GM21360 (cell line): ENCODE measurements around the gene ABI2.
"Not testable (repeated sequence)": the region's sequence is repeated elsewhere in the genome, so short reads cannot be mapped to it uniquely, and the experiment has no call there.

Experiments used
- ATAC-seq: cut with Tn5 transposase; IDR thresholded peaks from one replicate; pipeline ENCODE4 v1.9.1; 2021; ENCODE audit warnings: mild to moderate bottlenecking, moderate library complexity; ENCODE audit not compliant: unreplicated experiment

The ABI2 gene

GRCh38 chr2:203413796-203414195, 85.6 kb downstream of the ABI2 start:
- ATAC-seq = no peak

- no peak for ATAC-seq
Observed at GRCh38 chr2:203418271-203418670, 90.1 kb downstream of the ABI2 start.

GRCh38 chr2:203427061-203427460, 98.9 kb downstream of the ABI2 start:
- no peak for ATAC-seq

- not testable (repeated sequence) for ATAC-seq
Observed at GRCh38 chr2:203429643-203430042, 101.4 kb downstream of the ABI2 start.

GRCh38 chr2:203431391-203432185, 103.4 kb downstream of the ABI2 start:
- ATAC-seq = no peak

- no peak for ATAC-seq
Observed at GRCh38 chr2:203432811-203433210, 104.6 kb downstream of the ABI2 start.

- ATAC-seq = no peak
Observed at GRCh38 chr2:203436496-203436895, 108.3 kb downstream of the ABI2 start.

GRCh38 chr2:203437511-203437910, 109.3 kb downstream of the ABI2 start:
- no peak for ATAC-seq

- no peak for ATAC-seq
Observed at GRCh38 chr2:203438528-203438927, 110.3 kb downstream of the ABI2 start.

- ATAC-seq = no peak
Observed at GRCh38 chr2:203440671-203441070, 112.5 kb downstream of the ABI2 start.

GRCh38 chr2:203441463-203441862, 113.3 kb downstream of the ABI2 start:
- no peak for ATAC-seq

- ATAC-seq = no peak
Observed at GRCh38 chr2:203442463-203442862, 114.3 kb downstream of the ABI2 start.

GRCh38 chr2:203444738-203445137, 116.5 kb downstream of the ABI2 start:
- ATAC-seq = no peak

- no peak for ATAC-seq
Observed at GRCh38 chr2:203446071-203446481, 117.9 kb downstream of the ABI2 start.

GRCh38 chr2:203446780-203447179, 118.6 kb downstream of the ABI2 start:
- ATAC-seq = no peak

GRCh38 chr2:203450561-203450960, 122.4 kb downstream of the ABI2 start:
- ATAC-seq = no peak

GRCh38 chr2:203451011-203451410, 122.8 kb downstream of the ABI2 start:
- ATAC-seq = no peak

GRCh38 chr2:203451689-203452088, 123.5 kb downstream of the ABI2 start:
- ATAC-seq = no peak

- ATAC-seq = no peak
Observed at GRCh38 chr2:203453858-203454451, 125.8 kb downstream of the ABI2 start.

GRCh38 chr2:203455209-203455608, 127.0 kb downstream of the ABI2 start:
- ATAC-seq = no peak

GRCh38 chr2:203461746-203462145, 133.6 kb downstream of the ABI2 start:
- no peak for ATAC-seq

GRCh38 chr2:203462308-203462707, 134.1 kb downstream of the ABI2 start:
- ATAC-seq = no peak
